ENCODE data around the gene SBK3.

SBK3 gene

DNA sequence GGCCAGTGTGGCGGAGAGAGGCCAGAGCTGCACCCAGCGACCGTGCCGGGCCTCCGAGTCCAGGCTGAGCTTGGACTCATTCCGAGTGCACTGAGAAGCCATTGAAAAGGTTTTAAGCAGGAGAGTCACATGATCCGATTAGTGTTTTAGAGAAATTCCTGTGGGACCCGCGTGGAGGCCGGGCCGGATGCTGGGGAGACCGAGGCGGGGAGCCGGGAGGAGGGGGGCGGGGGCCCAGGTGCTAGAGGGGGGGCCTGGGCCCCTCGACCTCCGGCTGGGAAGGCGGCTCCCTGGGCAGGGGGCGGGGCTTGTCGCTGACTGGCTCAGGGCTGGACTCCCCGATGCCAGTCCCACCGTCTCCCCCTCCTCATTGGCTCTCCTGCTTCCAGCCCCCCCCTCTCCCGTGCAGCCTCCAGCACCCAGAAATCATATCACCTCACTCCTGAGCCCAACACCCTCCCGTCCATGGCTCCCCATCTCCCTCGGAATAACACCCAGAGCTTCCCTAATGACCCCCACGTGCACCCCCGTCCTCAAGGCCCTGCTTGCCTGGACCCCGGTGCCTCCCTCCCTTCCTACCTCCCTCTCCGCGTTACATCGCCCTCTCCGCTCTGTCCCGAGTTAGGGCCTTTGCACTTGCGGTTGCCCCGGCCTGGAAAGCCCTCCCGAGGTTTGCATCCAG, 40.5 kb upstream of the SBK3 start (continued):
- TF ChIP-seq GLIS2 (tag by site-specific recombination; IDR thresholded peaks at IDR 0.05) (peak; percentile 93), ZNF302 (tag by site-specific recombination; IDR thresholded peaks at IDR 0.05; ENCODE audit: low read depth) (no peak), ZNF514 (tag by site-specific recombination; IDR thresholded peaks at IDR 0.05) (no peak), ZNF561 (tag by site-specific recombination; IDR thresholded peaks at IDR 0.05; ENCODE audit: borderline replicate concordance) (no peak), ZNF112 (tag by site-specific recombination; IDR thresholded peaks at IDR 0.05) (no peak), ZNF530 (tag by site-specific recombination; IDR thresholded peaks at IDR 0.05; ENCODE audit: low read depth) (no peak), YY2 (tag by site-specific recombination; IDR thresholded peaks at IDR 0.05) (no peak), ZNF623 (tag by site-specific recombination; IDR thresholded peaks at IDR 0.05) (peak; percentile 98), ZNF184 (tag by site-specific recombination; IDR thresholded peaks at IDR 0.05) (no peak), KLF16 (tag by site-specific recombination; IDR thresholded peaks at IDR 0.05) (peak; percentile 32; the same call in 1 of the 2 replicates), ZFP3 (tag by site-specific recombination; IDR thresholded peaks at IDR 0.05; ENCODE audit: low read depth) (no peak), ZNF660 (tag by site-specific recombination; IDR thresholded peaks at IDR 0.05) (no peak), WT1 (tag by site-specific recombination; IDR thresholded peaks at IDR 0.05) (peak; percentile 48; the same call in 1 of the 2 replicates)
- TF ChIP-seq, protein P1, sequence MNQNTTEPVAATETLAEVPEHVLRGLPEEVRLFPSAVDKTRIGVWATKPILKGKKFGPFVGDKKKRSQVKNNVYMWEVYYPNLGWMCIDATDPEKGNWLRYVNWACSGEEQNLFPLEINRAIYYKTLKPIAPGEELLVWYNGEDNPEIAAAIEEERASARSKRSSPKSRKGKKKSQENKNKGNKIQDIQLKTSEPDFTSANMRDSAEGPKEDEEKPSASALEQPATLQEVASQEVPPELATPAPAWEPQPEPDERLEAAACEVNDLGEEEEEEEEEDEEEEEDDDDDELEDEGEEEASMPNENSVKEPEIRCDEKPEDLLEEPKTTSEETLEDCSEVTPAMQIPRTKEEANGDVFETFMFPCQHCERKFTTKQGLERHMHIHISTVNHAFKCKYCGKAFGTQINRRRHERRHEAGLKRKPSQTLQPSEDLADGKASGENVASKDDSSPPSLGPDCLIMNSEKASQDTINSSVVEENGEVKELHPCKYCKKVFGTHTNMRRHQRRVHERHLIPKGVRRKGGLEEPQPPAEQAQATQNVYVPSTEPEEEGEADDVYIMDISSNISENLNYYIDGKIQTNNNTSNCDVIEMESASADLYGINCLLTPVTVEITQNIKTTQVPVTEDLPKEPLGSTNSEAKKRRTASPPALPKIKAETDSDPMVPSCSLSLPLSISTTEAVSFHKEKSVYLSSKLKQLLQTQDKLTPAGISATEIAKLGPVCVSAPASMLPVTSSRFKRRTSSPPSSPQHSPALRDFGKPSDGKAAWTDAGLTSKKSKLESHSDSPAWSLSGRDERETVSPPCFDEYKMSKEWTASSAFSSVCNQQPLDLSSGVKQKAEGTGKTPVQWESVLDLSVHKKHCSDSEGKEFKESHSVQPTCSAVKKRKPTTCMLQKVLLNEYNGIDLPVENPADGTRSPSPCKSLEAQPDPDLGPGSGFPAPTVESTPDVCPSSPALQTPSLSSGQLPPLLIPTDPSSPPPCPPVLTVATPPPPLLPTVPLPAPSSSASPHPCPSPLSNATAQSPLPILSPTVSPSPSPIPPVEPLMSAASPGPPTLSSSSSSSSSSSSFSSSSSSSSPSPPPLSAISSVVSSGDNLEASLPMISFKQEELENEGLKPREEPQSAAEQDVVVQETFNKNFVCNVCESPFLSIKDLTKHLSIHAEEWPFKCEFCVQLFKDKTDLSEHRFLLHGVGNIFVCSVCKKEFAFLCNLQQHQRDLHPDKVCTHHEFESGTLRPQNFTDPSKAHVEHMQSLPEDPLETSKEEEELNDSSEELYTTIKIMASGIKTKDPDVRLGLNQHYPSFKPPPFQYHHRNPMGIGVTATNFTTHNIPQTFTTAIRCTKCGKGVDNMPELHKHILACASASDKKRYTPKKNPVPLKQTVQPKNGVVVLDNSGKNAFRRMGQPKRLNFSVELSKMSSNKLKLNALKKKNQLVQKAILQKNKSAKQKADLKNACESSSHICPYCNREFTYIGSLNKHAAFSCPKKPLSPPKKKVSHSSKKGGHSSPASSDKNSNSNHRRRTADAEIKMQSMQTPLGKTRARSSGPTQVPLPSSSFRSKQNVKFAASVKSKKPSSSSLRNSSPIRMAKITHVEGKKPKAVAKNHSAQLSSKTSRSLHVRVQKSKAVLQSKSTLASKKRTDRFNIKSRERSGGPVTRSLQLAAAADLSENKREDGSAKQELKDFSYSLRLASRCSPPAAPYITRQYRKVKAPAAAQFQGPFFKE (tag by site-specific recombination; IDR thresholded peaks at IDR 0.05; ENCODE audit: borderline replicate concordance), result no peak
- TF ChIP-seq, protein P2, sequence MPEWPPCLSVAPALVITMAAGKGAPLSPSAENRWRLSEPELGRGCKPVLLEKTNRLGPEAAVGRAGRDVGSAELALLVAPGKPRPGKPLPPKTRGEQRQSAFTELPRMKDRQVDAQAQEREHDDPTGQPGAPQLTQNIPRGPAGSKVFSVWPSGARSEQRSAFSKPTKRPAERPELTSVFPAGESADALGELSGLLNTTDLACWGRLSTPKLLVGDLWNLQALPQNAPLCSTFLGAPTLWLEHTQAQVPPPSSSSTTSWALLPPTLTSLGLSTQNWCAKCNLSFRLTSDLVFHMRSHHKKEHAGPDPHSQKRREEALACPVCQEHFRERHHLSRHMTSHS (tag by site-specific recombination; IDR thresholded peaks at IDR 0.05), result no peak
- TF ChIP-seq, protein P3, sequence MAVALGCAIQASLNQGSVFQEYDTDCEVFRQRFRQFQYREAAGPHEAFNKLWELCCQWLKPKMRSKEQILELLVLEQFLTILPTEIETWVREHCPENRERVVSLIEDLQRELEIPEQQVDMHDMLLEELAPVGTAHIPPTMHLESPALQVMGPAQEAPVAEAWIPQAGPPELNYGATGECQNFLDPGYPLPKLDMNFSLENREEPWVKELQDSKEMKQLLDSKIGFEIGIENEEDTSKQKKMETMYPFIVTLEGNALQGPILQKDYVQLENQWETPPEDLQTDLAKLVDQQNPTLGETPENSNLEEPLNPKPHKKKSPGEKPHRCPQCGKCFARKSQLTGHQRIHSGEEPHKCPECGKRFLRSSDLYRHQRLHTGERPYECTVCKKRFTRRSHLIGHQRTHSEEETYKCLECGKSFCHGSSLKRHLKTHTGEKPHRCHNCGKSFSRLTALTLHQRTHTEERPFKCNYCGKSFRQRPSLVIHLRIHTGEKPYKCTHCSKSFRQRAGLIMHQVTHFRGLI (tag by site-specific recombination; IDR thresholded peaks at IDR 0.05), result no peak
- TF ChIP-seq, protein P4, sequence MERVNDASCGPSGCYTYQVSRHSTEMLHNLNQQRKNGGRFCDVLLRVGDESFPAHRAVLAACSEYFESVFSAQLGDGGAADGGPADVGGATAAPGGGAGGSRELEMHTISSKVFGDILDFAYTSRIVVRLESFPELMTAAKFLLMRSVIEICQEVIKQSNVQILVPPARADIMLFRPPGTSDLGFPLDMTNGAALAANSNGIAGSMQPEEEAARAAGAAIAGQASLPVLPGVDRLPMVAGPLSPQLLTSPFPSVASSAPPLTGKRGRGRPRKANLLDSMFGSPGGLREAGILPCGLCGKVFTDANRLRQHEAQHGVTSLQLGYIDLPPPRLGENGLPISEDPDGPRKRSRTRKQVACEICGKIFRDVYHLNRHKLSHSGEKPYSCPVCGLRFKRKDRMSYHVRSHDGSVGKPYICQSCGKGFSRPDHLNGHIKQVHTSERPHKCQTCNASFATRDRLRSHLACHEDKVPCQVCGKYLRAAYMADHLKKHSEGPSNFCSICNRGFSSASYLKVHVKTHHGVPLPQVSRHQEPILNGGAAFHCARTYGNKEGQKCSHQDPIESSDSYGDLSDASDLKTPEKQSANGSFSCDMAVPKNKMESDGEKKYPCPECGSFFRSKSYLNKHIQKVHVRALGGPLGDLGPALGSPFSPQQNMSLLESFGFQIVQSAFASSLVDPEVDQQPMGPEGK (tag by site-specific recombination; IDR thresholded peaks at IDR 0.05), result peak; percentile 95
- TF ChIP-seq, protein P5, sequence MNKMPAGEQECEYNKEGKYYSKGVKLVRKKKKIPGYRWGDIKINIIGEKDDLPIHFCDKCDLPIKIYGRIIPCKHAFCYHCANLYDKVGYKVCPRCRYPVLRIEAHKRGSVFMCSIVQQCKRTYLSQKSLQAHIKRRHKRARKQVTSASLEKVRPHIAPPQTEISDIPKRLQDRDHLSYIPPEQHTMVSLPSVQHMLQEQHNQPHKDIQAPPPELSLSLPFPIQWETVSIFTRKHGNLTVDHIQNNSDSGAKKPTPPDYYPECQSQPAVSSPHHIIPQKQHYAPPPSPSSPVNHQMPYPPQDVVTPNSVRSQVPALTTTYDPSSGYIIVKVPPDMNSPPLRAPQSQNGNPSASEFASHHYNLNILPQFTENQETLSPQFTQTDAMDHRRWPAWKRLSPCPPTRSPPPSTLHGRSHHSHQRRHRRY (tag by site-specific recombination; IDR thresholded peaks at IDR 0.05), result no peak
- TF ChIP-seq, protein P6, sequence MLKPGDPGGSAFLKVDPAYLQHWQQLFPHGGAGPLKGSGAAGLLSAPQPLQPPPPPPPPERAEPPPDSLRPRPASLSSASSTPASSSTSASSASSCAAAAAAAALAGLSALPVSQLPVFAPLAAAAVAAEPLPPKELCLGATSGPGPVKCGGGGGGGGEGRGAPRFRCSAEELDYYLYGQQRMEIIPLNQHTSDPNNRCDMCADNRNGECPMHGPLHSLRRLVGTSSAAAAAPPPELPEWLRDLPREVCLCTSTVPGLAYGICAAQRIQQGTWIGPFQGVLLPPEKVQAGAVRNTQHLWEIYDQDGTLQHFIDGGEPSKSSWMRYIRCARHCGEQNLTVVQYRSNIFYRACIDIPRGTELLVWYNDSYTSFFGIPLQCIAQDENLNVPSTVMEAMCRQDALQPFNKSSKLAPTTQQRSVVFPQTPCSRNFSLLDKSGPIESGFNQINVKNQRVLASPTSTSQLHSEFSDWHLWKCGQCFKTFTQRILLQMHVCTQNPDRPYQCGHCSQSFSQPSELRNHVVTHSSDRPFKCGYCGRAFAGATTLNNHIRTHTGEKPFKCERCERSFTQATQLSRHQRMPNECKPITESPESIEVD (tag by site-specific recombination; IDR thresholded peaks at IDR 0.05), result no peak
- TF ChIP-seq, protein P7, sequence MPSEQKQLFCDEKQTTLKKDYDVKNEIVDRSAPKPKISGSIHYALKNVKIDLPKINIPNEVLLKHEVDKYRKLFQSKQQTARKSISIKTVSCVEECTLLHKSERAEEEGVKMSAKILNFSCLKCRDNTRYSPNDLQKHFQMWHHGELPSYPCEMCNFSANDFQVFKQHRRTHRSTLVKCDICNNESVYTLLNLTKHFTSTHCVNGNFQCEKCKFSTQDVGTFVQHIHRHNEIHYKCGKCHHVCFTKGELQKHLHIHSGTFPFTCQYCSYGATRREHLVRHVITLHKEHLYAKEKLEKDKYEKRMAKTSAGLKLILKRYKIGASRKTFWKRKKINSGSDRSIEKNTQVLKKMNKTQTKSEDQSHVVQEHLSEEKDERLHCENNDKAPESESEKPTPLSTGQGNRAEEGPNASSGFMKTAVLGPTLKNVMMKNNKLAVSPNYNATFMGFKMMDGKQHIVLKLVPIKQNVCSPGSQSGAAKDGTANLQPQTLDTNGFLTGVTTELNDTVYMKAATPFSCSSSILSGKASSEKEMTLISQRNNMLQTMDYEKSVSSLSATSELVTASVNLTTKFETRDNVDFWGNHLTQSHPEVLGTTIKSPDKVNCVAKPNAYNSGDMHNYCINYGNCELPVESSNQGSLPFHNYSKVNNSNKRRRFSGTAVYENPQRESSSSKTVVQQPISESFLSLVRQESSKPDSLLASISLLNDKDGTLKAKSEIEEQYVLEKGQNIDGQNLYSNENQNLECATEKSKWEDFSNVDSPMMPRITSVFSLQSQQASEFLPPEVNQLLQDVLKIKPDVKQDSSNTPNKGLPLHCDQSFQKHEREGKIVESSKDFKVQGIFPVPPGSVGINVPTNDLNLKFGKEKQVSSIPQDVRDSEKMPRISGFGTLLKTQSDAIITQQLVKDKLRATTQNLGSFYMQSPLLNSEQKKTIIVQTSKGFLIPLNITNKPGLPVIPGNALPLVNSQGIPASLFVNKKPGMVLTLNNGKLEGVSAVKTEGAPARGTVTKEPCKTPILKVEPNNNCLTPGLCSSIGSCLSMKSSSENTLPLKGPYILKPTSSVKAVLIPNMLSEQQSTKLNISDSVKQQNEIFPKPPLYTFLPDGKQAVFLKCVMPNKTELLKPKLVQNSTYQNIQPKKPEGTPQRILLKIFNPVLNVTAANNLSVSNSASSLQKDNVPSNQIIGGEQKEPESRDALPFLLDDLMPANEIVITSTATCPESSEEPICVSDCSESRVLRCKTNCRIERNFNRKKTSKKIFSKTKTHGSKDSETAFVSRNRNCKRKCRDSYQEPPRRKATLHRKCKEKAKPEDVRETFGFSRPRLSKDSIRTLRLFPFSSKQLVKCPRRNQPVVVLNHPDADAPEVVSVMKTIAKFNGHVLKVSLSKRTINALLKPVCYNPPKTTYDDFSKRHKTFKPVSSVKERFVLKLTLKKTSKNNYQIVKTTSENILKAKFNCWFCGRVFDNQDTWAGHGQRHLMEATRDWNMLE (tag by site-specific recombination; conservative IDR thresholded peaks at IDR 0.05; ENCODE audit: low read depth), result no peak
